ENCODE data around the gene HOXD13. TPM values are rescaled to one million over a fixed set of nuclear protein-coding genes. Genes with fewer than 3 reads are reported as not detected.

The HOXD13 gene
- total and polyA plus RNA-seq, 2 of the 8 experiments (the other 6 are each of a cell fraction or from before 2014, with no cell fraction given): not detected

- TF ChIP-seq GTF2F1 (IDR thresholded peaks at IDR 0.05; ENCODE audit: borderline replicate concordance, low read depth, low read length) (no peak), SP1 (IDR thresholded peaks at IDR 0.05; ENCODE audit: low read depth, low read length) (no peak), MAFK (IDR thresholded peaks at IDR 0.05; ENCODE audit: low read depth, low read length) (no peak), CTBP2 (IDR thresholded peaks at IDR 0.05; ENCODE audit: borderline replicate concordance, insufficient read depth, insufficient read length, low read length) (peak; percentile 10), KDM5A (IDR thresholded peaks at IDR 0.05; ENCODE audit: low read length) (no peak), SIN3A (conservative IDR thresholded peaks at IDR 0.05 in 1 of 2, IDR thresholded peaks at IDR 0.05 in 1 of 2; ENCODE audit: low read depth in 1 of 2, low read length in 2 of 2) (no peak), PHF8 (conservative IDR thresholded peaks at IDR 0.05; ENCODE audit: low read depth, low read length) (no peak), TAF1 (IDR thresholded peaks at IDR 0.05; ENCODE audit: low read depth, low read length) (no peak), TBP (IDR thresholded peaks at IDR 0.05; ENCODE audit: low read depth, low read length) (no peak), POU5F1 (IDR thresholded peaks at IDR 0.05; ENCODE audit: low read depth, low read length) (no peak), ATF2 (IDR thresholded peaks at IDR 0.05; ENCODE audit: low read length) (no peak), FOSL1 (IDR thresholded peaks at IDR 0.05; ENCODE audit: insufficient read depth, low read depth, low read length) (no peak), SIX5 (IDR thresholded peaks at IDR 0.05; ENCODE audit: low read depth, low read length) (no peak), CBX5 (IDR thresholded peaks at IDR 0.05; ENCODE audit: low read depth, low read length) (no peak)
These were observed 800 bp downstream of the HOXD13 start (continued) for GRCh38 chr2:176093145-176093897.

Data from H1 (cell line).